ENCODE data around the gene ATXN1. TPM values are rescaled to one million over a fixed set of nuclear protein-coding genes. Genes with fewer than 3 reads are reported as not detected.

ATXN1 gene
- total and polyA plus RNA-seq, 2 experiments from 2014 or later = 14.2 to 20.1 TPM

DNA sequence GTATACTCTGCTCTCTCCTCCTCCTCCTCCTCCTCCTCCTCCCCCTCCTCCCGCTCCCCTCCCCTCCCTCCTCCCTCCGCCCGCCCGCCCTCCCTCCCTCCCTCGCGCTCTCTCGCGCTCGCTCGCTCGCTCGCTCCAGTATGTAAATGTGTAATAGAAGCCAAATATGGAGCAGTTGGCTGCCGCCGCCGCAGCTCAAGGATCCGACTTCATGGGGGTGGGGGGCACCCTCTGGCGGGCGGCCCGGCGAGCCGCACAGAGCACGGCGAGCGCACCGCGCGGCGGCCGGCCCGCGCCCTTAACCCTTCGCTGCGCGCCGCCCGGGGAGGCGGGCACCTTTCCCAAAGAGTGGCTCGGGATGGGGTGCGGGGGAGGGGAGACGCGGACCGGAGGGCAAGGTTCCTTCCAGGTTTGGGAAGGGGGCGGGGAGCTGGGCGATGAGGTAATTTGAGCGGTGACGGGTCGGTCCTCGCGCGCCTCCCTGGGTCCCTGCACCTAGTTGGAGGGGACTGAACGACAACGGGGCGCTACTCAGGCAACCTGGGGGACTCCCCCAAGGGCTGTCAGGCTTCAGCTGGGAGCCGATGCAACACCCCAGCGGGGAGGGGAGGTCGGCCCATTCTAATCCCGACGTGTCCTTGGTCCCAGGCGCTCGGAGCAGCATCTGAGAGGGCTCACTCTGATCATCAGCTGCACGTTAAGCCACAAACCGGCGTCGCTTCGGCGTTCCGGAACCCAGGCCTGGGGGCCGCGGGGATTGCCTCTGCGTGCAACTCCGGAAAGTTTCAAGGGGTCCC lies 409 bp upstream of the ATXN1 start:
- Histone ChIP-seq H3K9me2 (ENCODE audit: insufficient read depth) (no peaks in the 10 kb centered on the region), H3K4me1 (ENCODE audit: insufficient read depth) (peaks cover 49% of the 10 kb centered on the region), H3K36me3 (ENCODE audit: low read depth) (no peaks in the 10 kb centered on the region), H3K27ac (peak overlapping the region; percentile 96), H4K20me1 (ENCODE audit: insufficient read depth) (no peaks in the 10 kb centered on the region), H3K4me2 (ENCODE audit: unreplicated experiment) (peak overlapping the region; percentile 97), H3K9ac (peak overlapping the region; percentile 97), H3K27me3 (replicated peaks; ENCODE audit: insufficient read depth) (no peaks in the 10 kb centered on the region), H3F3A (ENCODE audit: insufficient read depth) (peaks cover 46% of the 10 kb centered on the region), H3K9me3 (ENCODE audit: low read depth) (no peaks in the 10 kb centered on the region), H2AFZ (peak overlapping the region; percentile 68), H3K79me2 (ENCODE audit: insufficient read depth) (peaks cover 33% of the 10 kb centered on the region), H3K4me3 (peak overlapping the region; percentile 95)
- DNase-seq = peak; percentile 95
- in situ Hi-C loops (cut with MboI) = loop anchor here (10.0 kb wide), 2 partner anchors 247 to 427 kb away; no protein-coding TSS in a partner anchor
- TF ChIP-seq EZH2phosphoT487 (IDR thresholded peaks at IDR 0.05; ENCODE audit: insufficient read depth, low read depth) (no peak), EZH2 (IDR thresholded peaks at IDR 0.05; ENCODE audit: insufficient read depth, poor library complexity, severe bottlenecking) (no peak)
- WGBS, 2 experiments (ENCODE audit: low coverage in 1 of 2, low lambda C conversion rate in 2 of 2, missing lambda C conversion rate in 2 of 2) = 1 to 2% methylated on average over 44 to 57 of the region's 71 CpGs

DNA sequence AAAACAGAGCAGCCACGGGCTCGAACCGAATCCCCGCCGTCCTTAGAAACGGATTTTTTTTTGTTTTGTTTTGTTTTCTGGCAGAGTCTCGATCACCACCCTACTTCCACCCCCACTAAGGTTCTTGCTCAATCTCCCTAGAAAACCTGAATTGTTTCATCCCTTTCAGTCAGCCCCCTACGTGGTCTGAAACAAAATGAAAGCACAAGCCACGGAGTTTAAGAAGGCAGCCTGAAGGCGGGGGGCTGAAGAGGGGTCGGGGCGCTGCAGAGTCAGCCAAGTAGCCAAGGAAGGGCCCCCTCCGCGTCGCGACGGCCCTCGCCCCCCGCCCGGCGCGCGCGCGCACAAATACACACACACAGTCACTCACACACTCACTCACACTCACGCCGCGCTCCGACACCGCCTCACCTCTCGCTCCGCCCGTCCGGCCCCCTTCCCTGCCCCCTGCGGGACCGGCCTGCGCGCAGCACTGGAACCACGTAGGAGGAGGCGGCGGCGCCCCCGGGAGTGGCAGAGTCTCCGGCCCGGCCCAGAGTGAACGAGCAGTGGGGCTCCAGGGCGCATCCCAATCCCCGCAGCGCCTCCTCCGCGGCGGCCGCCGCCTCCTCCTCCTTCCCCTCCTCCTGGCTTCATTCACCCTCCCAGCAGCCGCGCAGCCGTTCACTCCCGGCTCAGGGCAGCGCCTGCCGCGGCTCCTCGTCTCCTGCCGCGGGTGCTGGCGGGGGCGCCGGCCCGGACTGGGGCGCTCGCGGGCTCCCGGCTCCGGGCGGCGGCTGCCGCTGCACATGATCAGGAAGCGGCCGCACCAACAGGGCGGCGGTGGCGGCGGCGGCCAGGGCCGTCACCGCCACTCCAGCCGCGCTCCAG lies 1.4 kb downstream of the ATXN1 start:
- in situ Hi-C loops (cut with MboI) = loop anchor here (10.0 kb wide), 2 partner anchors 245 to 425 kb away; no protein-coding TSS in a partner anchor
- Histone ChIP-seq H3K4me1 (ENCODE audit: insufficient read depth) (peaks cover 43% of the 10 kb centered on the region), H3K27me3 (replicated peaks; ENCODE audit: insufficient read depth) (no peaks in the 10 kb centered on the region), H3K9me2 (ENCODE audit: insufficient read depth) (no peaks in the 10 kb centered on the region), H3K27ac (peak overlapping the region; percentile 96), H2AFZ (peak overlapping the region; percentile 57), H3K9ac (peak overlapping the region; percentile 97), H3F3A (ENCODE audit: insufficient read depth) (peaks cover 45% of the 10 kb centered on the region), H4K20me1 (ENCODE audit: insufficient read depth) (no peaks in the 10 kb centered on the region), H3K9me3 (ENCODE audit: low read depth) (no peaks in the 10 kb centered on the region), H3K79me2 (ENCODE audit: insufficient read depth) (peaks cover 51% of the 10 kb centered on the region), H3K4me2 (ENCODE audit: unreplicated experiment) (peak overlapping the region; percentile 94), H3K36me3 (ENCODE audit: low read depth) (no peaks in the 10 kb centered on the region), H3K4me3 (peak overlapping the region; percentile 95)
- no peak for TF ChIP-seq EZH2 (IDR thresholded peaks at IDR 0.05; ENCODE audit: insufficient read depth, poor library complexity, severe bottlenecking)
- TF ChIP-seq EZH2phosphoT487 (IDR thresholded peaks at IDR 0.05; ENCODE audit: insufficient read depth, low read depth) = no peak
- 1 to 2% methylated on average over 37 to 78 of the region's 87 CpGs for WGBS, 2 experiments (ENCODE audit: low coverage in 1 of 2, low lambda C conversion rate in 2 of 2, missing lambda C conversion rate in 2 of 2)
- peak; percentile 94 for DNase-seq

DNA sequence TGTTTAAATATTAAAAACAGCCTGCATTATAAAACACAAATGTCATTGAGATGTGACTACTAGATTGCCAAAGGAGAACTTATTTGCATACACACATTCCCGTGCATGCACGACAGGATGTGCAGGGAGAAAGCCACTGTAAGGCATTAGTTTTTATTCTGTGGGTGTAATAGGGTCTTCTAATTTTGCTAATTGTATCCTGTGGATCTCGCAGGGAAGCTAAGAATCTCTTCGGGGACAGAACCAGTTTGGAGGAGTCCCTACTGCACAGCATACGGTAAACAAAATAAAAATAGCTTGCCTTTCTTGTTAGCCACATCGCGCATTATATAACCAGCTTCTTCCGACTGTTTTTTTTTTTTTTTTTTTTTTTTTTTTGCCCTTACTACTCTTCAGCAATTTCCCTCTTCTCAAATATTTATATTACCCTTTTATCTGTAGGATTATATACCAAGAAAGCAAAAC lies 2.0 kb downstream of the ATXN1 start:
- Histone ChIP-seq H3K27ac (peak overlapping the region; percentile 96), H2AFZ (peak overlapping the region; percentile 57), H3F3A (ENCODE audit: insufficient read depth) (peaks cover 46% of the 10 kb centered on the region), H3K9me3 (ENCODE audit: low read depth) (no peaks in the 10 kb centered on the region), H3K27me3 (replicated peaks; ENCODE audit: insufficient read depth) (no peaks in the 10 kb centered on the region), H3K9me2 (ENCODE audit: insufficient read depth) (no peaks in the 10 kb centered on the region), H3K4me2 (ENCODE audit: unreplicated experiment) (peak overlapping the region; percentile 94), H4K20me1 (ENCODE audit: insufficient read depth) (no peaks in the 10 kb centered on the region), H3K79me2 (ENCODE audit: insufficient read depth) (peaks cover 58% of the 10 kb centered on the region), H3K4me3 (peak overlapping the region; percentile 95), H3K4me1 (ENCODE audit: insufficient read depth) (peaks cover 36% of the 10 kb centered on the region), H3K9ac (peak overlapping the region; percentile 97), H3K36me3 (ENCODE audit: low read depth) (no peaks in the 10 kb centered on the region)
- peak; percentile 64 for DNase-seq
- TF ChIP-seq EZH2phosphoT487 (IDR thresholded peaks at IDR 0.05; ENCODE audit: insufficient read depth, low read depth) (no peak), EZH2 (IDR thresholded peaks at IDR 0.05; ENCODE audit: insufficient read depth, poor library complexity, severe bottlenecking) (no peak)
- WGBS, 2 experiments (ENCODE audit: low coverage in 1 of 2, low lambda C conversion rate in 2 of 2, missing lambda C conversion rate in 2 of 2) = 1 to 4% methylated on average over 8 of the region's 8 CpGs
- in situ Hi-C loops (cut with MboI) = no loop called here

Data from GM23248 (cell line).